CD14-positive monocyte (primary cell): ENCODE data around the gene CRYBG1. TPM values are rescaled to one million over a fixed set of nuclear protein-coding genes. Genes with fewer than 3 reads are reported as not detected.

Source experiments
- DNase-seq, 3 donors: peaks; one replicate each; pipeline ENCODE4 v3.0.0-alpha.2; 2011 to 2022
- H2AFZ ChIP-seq: 2 replicates; pipeline ENCODE4 v1.6.0; 2012; ENCODE audit warnings: mild to moderate bottlenecking, low read depth, low read length, inconsistent platforms; ENCODE audit not compliant: insufficient read depth, poor library complexity, severe bottlenecking
- H3K27ac ChIP-seq, 2 donors: 1 replicate in 1 of 2; 2 replicates in 1 of 2; pipeline ENCODE4 v1.5.1; 2012 to 2013; ENCODE audit warnings: low read length in 2 of 2, control low read depth in 1 of 2, inconsistent platforms in 1 of 2, low read depth in 1 of 2, mild to moderate bottlenecking in 1 of 2
- H3K27me3 ChIP-seq, 2 donors: one replicate each; pipeline versions ENCODE4 v1.6.0 to v1.6.1; 2011 to 2013; ENCODE audit warnings: low read length in 2 of 2; ENCODE audit not compliant: control insufficient read depth in 2 of 2, insufficient read depth in 2 of 2
- H3K36me3 ChIP-seq, 2 donors: replicated peaks in 1 of 2; 1 replicate in 1 of 2; 2 replicates in 1 of 2; pipeline versions ENCODE4 v1.5.1 to v1.6.1; 2012 to 2013; ENCODE audit warnings: low read length in 2 of 2, control low read depth in 1 of 2, inconsistent platforms in 1 of 2, mild to moderate bottlenecking in 1 of 2; ENCODE audit not compliant: insufficient read depth in 2 of 2, control insufficient read depth in 1 of 2
- H3K4me1 ChIP-seq, 2 donors: 1 replicate in 1 of 2; 2 replicates in 1 of 2; pipeline versions ENCODE4 v1.5.1 to v1.6.1; 2012 to 2013; ENCODE audit warnings: low read length in 2 of 2, control low read depth in 1 of 2, inconsistent platforms in 1 of 2, mild to moderate bottlenecking in 1 of 2, moderate library complexity in 1 of 2; ENCODE audit not compliant: insufficient read depth in 2 of 2, control insufficient read depth in 1 of 2
- H3K4me2 ChIP-seq: replicated peaks from 2 replicates; pipeline ENCODE3; 2012; ENCODE audit warnings: low read length, moderate library complexity, mild to moderate bottlenecking; ENCODE audit not compliant: poor library complexity, severe bottlenecking; ENCODE audit errors: extremely low read depth
- H3K4me3 ChIP-seq, 3 experiments: fragments of 200-600 bp in 1 of 3; sonication (generic) in 1 of 3; replicated peaks in 1 of 3; 1 replicate in 2 of 3; 2 replicates in 1 of 3; pipeline ENCODE4 v1.5.1; 2011 to 2013; ENCODE audit warnings: low read length in 3 of 3, mild to moderate bottlenecking in 3 of 3, control low read depth in 2 of 3, low read depth in 2 of 3, inconsistent platforms in 1 of 3, moderate library complexity in 1 of 3
- H3K79me2 ChIP-seq: 2 replicates; pipeline ENCODE4 v1.6.0; 2012; ENCODE audit warnings: mild to moderate bottlenecking, control low read depth, inconsistent platforms, low read length, moderate library complexity; ENCODE audit not compliant: insufficient read depth
- H3K9ac ChIP-seq: 2 replicates; pipeline ENCODE4 v1.6.0; 2017; ENCODE audit warnings: low read length, mild to moderate bottlenecking; ENCODE audit not compliant: insufficient read depth, poor library complexity, severe bottlenecking
- H3K9me3 ChIP-seq, 2 donors: replicated peaks in 1 of 2; 1 replicate in 1 of 2; 2 replicates in 1 of 2; pipeline versions ENCODE4 v1.5.1 to v1.6.1; 2012 to 2013; ENCODE audit warnings: low read length in 2 of 2, control low read depth in 1 of 2; ENCODE audit not compliant: control insufficient read depth in 1 of 2, insufficient read depth in 1 of 2
- H4K20me1 ChIP-seq: 2 replicates; pipeline ENCODE4 v1.6.0; 2012; ENCODE audit warnings: mild to moderate bottlenecking, low read length, control low read depth, moderate library complexity; ENCODE audit not compliant: insufficient read depth
- H3K27ac Mint-ChIP-seq, 7 donors: one replicate each; pipeline ENCODE4 v1.8.0; 2020; ENCODE audit warnings: mild to moderate bottlenecking in 7 of 7, mixed read lengths in 7 of 7, moderate library complexity in 6 of 7, inconsistent platforms in 2 of 7
- H3K27me3 Mint-ChIP-seq, 3 donors: one replicate each; pipeline ENCODE4 v1.8.0; 2021 to 2022; ENCODE audit warnings: low read depth in 3 of 3, mild to moderate bottlenecking in 3 of 3, mixed read lengths in 3 of 3, moderate library complexity in 3 of 3, inconsistent platforms in 1 of 3
- H3K36me3 Mint-ChIP-seq, 2 donors: one replicate each; pipeline ENCODE4 v1.8.0; 2020; ENCODE audit warnings: mixed read lengths in 2 of 2, inconsistent platforms in 1 of 2, mild to moderate bottlenecking in 1 of 2
- H3K4me1 Mint-ChIP-seq: one replicate; pipeline ENCODE4 v1.8.0; 2020; ENCODE audit warnings: mild to moderate bottlenecking, mixed read lengths
- H3K4me3 Mint-ChIP-seq, 2 donors: one replicate each; pipeline ENCODE4 v1.8.0; 2020; ENCODE audit warnings: mild to moderate bottlenecking in 2 of 2, mixed read lengths in 2 of 2, moderate library complexity in 1 of 2
- H3K9me3 Mint-ChIP-seq, 7 donors: one replicate each; pipeline ENCODE4 v1.8.0; 2020 to 2022; ENCODE audit warnings: mixed read lengths in 7 of 7, mild to moderate bottlenecking in 6 of 7, moderate library complexity in 6 of 7, inconsistent platforms in 2 of 7
- CTCF ChIP-seq: fragments of 200-600 bp; IDR thresholded peaks from one replicate; pipeline ENCODE4 v1.8.0; 2022; ENCODE audit warnings: antibody characterized with exemption, mild to moderate bottlenecking
- WGBS: methylation state at CpG from one replicate; pipeline ENCODE4 v1.1.5; 2013; ENCODE audit warnings: missing lambda C conversion rate; ENCODE audit not compliant: insufficient coverage; 5-methylcytosine and 5-hydroxymethylcytosine counted together
- intact Hi-C, 2 donors: fragments of 100-400 bp; cut with micrococcal nuclease; formaldehyde crosslinking; loops; one replicate each; pipeline versions ENCODE4 v1.15.0 to v1.15.1; 2023
- polyA plus RNA-seq, 3 donors: library from polyadenylated mRNA; depleted of rRNA in 1 of 3; unstranded in 2 of 3; stranded (reverse) in 1 of 3; fragments of 300-500 nt in 2 of 3; fragments of >200 nt in 1 of 3; fragmentation: Illumina TruSeq in 2 of 3; gene quantifications; 1 replicate in 2 of 3; 2 replicates in 1 of 3; pipeline ENCODE4 v1.2.3, GENCODE V29; 2012 to 2021

CRYBG1 gene
- polyA plus RNA-seq, 3 donors: 7.9 to 11.9 (median 11.1) TPM

- no peaks in the 10 kb centered on the region for H4K20me1 ChIP-seq
- H3K79me2 ChIP-seq: no peaks in the 10 kb centered on the region
- no peak for DNase-seq
- no peak overlapping the region for H3K9ac ChIP-seq
- no peaks in the 10 kb centered on the region for H3K9me3 Mint-ChIP-seq
- H3K4me1 Mint-ChIP-seq: peaks cover 5% of the 10 kb centered on the region
- TF ChIP-seq CTCF: no peak
- H3K4me3 Mint-ChIP-seq: no peak overlapping the region
- peaks cover 0 to 2% (median under 1%) of the 10 kb centered on the region in 3 donors for H3K27me3 Mint-ChIP-seq
- peaks cover 2 to 4% of the 10 kb centered on the region in 2 donors for H3K27me3 ChIP-seq
- WGBS: no CpG with 5 or more reads among the region's 4 CpGs
- H3K27ac Mint-ChIP-seq: no peak overlapping the region
- H3K4me3 ChIP-seq: no peak overlapping the region
- no peaks in the 10 kb centered on the region for H3K36me3 Mint-ChIP-seq
- H3K36me3 ChIP-seq: no peaks in the 10 kb centered on the region
- intact Hi-C loops: no loop called here
- no peak overlapping the region for H2AFZ ChIP-seq
- H3K4me1 ChIP-seq: no peaks in the 10 kb centered on the region
- H3K9me3 ChIP-seq: no peaks in the 10 kb centered on the region
- H3K27ac ChIP-seq: no peak overlapping the region
- no peak overlapping the region for H3K4me2 ChIP-seq
These were observed 12.5 kb downstream of the CRYBG1 start for GRCh38 chr6:106372838-106373501.

GRCh38 chr6:106373502-106374239 is 13.2 kb downstream of the CRYBG1 start:
- H3K79me2 ChIP-seq: no peaks in the 10 kb centered on the region
- H3K9me3 ChIP-seq: no peaks in the 10 kb centered on the region
- H3K27ac ChIP-seq: no peak overlapping the region
- no peak for TF ChIP-seq CTCF
- intact Hi-C loops: no loop called here
- no peaks in the 10 kb centered on the region for H3K36me3 Mint-ChIP-seq
- H3K9me3 Mint-ChIP-seq: no peaks in the 10 kb centered on the region
- H3K27me3 Mint-ChIP-seq: peaks cover 0 to 2% (median 0%) of the 10 kb centered on the region in 3 donors
- no peak for DNase-seq
- H4K20me1 ChIP-seq: no peaks in the 10 kb centered on the region
- no peak overlapping the region for H3K4me3 Mint-ChIP-seq
- no peaks in the 10 kb centered on the region for H3K36me3 ChIP-seq
- no peak overlapping the region for H3K27ac Mint-ChIP-seq
- H3K27me3 ChIP-seq: peaks cover 2 to 4% of the 10 kb centered on the region in 2 donors
- H3K4me1 ChIP-seq: no peaks in the 10 kb centered on the region
- H3K4me3 ChIP-seq: no peak overlapping the region
- no CpG with 5 or more reads among the region's 1 CpG for WGBS
- no peak overlapping the region for H3K9ac ChIP-seq
- H3K4me2 ChIP-seq: no peak overlapping the region
- H3K4me1 Mint-ChIP-seq: peaks cover 5% of the 10 kb centered on the region
- no peak overlapping the region for H2AFZ ChIP-seq
